Erythroblast (primary cell): ENCODE data around the gene PRRX2.

ENCODE experiments used
- GATA1 ChIP-seq: IDR thresholded peaks from 2 replicates; pipeline ENCODE4 v1.6.1; 2011; ENCODE audit warnings: low read depth, mild to moderate bottlenecking, control low read depth, low read length, moderate library complexity
- POLR2A ChIP-seq: IDR thresholded peaks from 2 replicates; pipeline ENCODE4 v1.6.1; 2011; ENCODE audit warnings: mild to moderate bottlenecking, low read length

DNA sequence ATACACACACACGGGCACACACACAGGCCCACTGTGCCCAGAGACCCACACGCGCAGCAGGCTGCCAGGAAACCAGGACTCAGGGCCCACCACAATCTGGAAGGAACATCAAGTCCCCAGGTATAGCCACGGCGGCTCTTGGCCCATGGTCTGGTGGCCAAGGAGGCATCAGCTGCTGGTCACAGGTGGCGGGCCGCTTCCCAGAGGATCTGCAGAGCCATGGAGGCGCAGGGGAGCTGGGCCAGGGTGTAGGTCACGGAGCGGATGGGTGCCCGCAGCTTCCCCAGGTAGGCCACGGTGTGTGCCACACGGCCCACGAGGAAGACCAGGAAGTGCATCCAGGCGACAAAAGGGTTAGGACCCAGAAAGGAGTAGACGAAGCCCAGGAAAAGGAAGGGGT, 74.0 kb downstream of the PRRX2 start:
- no peak for TF ChIP-seq POLR2A
- no peak for TF ChIP-seq GATA1
